SU-DHL-6 (cell line): ENCODE results near the gene SNTB2.

ENCODE experiments used
- H2AFZ ChIP-seq: fragments of 200-600 bp; sonication (generic); 2 replicates; pipeline ENCODE4 v1.6.1; 2014; ENCODE audit warnings: low read depth, mild to moderate bottlenecking, moderate library complexity, mixed read lengths, antibody characterized with exemption, low read length; ENCODE audit not compliant: severe bottlenecking
- H3F3A ChIP-seq: fragments of 200-600 bp; shearing (Covaris generic); 2 replicates; pipeline ENCODE4 v1.6.0; 2016; ENCODE audit warnings: antibody characterized with exemption, mild to moderate bottlenecking; ENCODE audit not compliant: insufficient read depth
- H3K27ac ChIP-seq: fragments of 200-600 bp; sonication (generic); 2 replicates; pipeline ENCODE4 v1.5.1; 2016; ENCODE audit warnings: low read depth, mild to moderate bottlenecking, low read length, moderate library complexity, mixed read lengths
- H3K27me3 ChIP-seq: fragments of 200-600 bp; sonication (generic), shearing (Covaris generic); 2 replicates; pipeline ENCODE4 v1.6.0; 2014; ENCODE audit warnings: mild to moderate bottlenecking, low read length
- H3K36me3 ChIP-seq: fragments of 200-600 bp; sonication (generic); 2 replicates; pipeline ENCODE4 v1.6.1; 2014; ENCODE audit warnings: mild to moderate bottlenecking, low read length, mixed read lengths
- H3K4me2 ChIP-seq: fragments of 300-600, 200-600 bp; shearing (Covaris generic), sonication (generic); 2 replicates; pipeline ENCODE4 v1.6.0; 2014; ENCODE audit warnings: low read length, low read depth, mild to moderate bottlenecking; ENCODE audit not compliant: poor library complexity, severe bottlenecking
- H3K4me3 ChIP-seq: fragments of 200-600 bp; sonication (generic); 2 replicates; pipeline ENCODE4 v1.5.1; 2014; ENCODE audit warnings: antibody characterized with exemption, low read length, mild to moderate bottlenecking, mixed read lengths; ENCODE audit not compliant: insufficient read depth, poor library complexity, severe bottlenecking
- H3K79me2 ChIP-seq: fragments of 200-600 bp; sonication (generic); 2 replicates; pipeline ENCODE4 v1.6.1; 2014; ENCODE audit warnings: mild to moderate bottlenecking, low read length, moderate library complexity; ENCODE audit not compliant: insufficient read depth
- H3K9ac ChIP-seq: fragments of 200-600 bp; sonication (generic); 2 replicates; pipeline ENCODE4 v1.7.0; 2014; ENCODE audit warnings: mild to moderate bottlenecking, low read length
- H3K9me2 ChIP-seq: fragments of 200-600 bp; sonication (generic); replicated peaks from 2 replicates; pipeline ENCODE4 v1.6.1; 2014; ENCODE audit warnings: low read length; ENCODE audit not compliant: insufficient read depth
- H3K9me3 ChIP-seq: fragments of 200-600 bp; sonication (generic); 2 replicates; pipeline ENCODE4 v1.6.1; 2014; ENCODE audit warnings: low read length, mixed read lengths; ENCODE audit not compliant: insufficient read depth
- H4K20me1 ChIP-seq: fragments of 200-600 bp; sonication (generic); 2 replicates; pipeline ENCODE4 v1.6.1; 2014; ENCODE audit warnings: low read depth, mild to moderate bottlenecking, antibody characterized with exemption, low read length, moderate library complexity, mixed read lengths
- EZH2phosphoT487 ChIP-seq: fragments of 200-600 bp; sonication (generic), shearing (Covaris generic); conservative IDR thresholded peaks from 2 replicates; pipeline ENCODE4 v1.6.1; 2018; ENCODE audit warnings: mild to moderate bottlenecking, antibody characterized with exemption, low read length, moderate library complexity, mixed read lengths
- TF ChIP-seq, protein P1 (sequence below): fragments of 200-600 bp; sonication (generic); IDR thresholded peaks from one replicate; pipeline ENCODE4 v1.5.1; 2017; ENCODE audit warnings: antibody characterized with exemption, mild to moderate bottlenecking, low read length, moderate library complexity; ENCODE audit not compliant: insufficient read depth, poor library complexity, severe bottlenecking

Gene SNTB2

DNA sequence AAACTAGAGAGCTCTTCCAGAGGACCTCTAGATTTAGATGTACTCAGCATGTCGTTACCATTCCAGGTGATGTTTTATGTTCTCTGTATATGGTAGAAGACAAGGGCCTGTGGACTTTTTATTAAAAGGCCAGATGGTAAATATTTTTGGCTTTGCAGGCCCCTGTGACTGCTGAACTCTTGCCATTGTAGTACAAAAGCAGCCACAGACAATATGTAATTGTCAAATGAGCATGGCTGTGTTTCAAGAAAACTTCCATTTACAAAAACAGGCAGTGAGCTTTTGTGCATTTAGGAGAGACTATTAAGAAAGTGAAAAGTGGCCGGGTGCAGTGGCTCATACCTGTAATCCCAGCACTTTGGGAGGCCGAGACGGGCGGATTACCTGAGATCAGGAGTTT, 157.2 kb downstream of the SNTB2 start:
- Histone ChIP-seq H3K27ac (no peak overlapping the region), H4K20me1 (no peaks in the 10 kb centered on the region), H3K4me3 (no peak overlapping the region), H3K9me3 (no peaks in the 10 kb centered on the region), H3K4me2 (no peak overlapping the region), H2AFZ (no peak overlapping the region), H3K9ac (no peak overlapping the region), H3K9me2 (no peaks in the 10 kb centered on the region), H3F3A (peaks cover 27% of the 10 kb centered on the region), H3K36me3 (peaks cover 16% of the 10 kb centered on the region), H3K79me2 (peaks cover 27% of the 10 kb centered on the region), H3K27me3 (no peaks in the 10 kb centered on the region)
- TF ChIP-seq, protein P1, sequence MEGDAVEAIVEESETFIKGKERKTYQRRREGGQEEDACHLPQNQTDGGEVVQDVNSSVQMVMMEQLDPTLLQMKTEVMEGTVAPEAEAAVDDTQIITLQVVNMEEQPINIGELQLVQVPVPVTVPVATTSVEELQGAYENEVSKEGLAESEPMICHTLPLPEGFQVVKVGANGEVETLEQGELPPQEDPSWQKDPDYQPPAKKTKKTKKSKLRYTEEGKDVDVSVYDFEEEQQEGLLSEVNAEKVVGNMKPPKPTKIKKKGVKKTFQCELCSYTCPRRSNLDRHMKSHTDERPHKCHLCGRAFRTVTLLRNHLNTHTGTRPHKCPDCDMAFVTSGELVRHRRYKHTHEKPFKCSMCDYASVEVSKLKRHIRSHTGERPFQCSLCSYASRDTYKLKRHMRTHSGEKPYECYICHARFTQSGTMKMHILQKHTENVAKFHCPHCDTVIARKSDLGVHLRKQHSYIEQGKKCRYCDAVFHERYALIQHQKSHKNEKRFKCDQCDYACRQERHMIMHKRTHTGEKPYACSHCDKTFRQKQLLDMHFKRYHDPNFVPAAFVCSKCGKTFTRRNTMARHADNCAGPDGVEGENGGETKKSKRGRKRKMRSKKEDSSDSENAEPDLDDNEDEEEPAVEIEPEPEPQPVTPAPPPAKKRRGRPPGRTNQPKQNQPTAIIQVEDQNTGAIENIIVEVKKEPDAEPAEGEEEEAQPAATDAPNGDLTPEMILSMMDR: no peak
- no peak for TF ChIP-seq EZH2phosphoT487

- Histone ChIP-seq H3F3A (peaks cover 27% of the 10 kb centered on the region), H3K27me3 (no peaks in the 10 kb centered on the region), H4K20me1 (no peaks in the 10 kb centered on the region), H3K36me3 (peaks cover 16% of the 10 kb centered on the region), H3K9me3 (no peaks in the 10 kb centered on the region), H3K27ac (no peak overlapping the region), H3K4me3 (no peak overlapping the region), H3K79me2 (peaks cover 13% of the 10 kb centered on the region), H3K4me2 (no peak overlapping the region), H3K9me2 (no peaks in the 10 kb centered on the region), H2AFZ (no peak overlapping the region), H3K9ac (no peak overlapping the region)
- TF ChIP-seq EZH2phosphoT487: no peak
- TF ChIP-seq, protein P1: no peak
Measured at GRCh38 chr16:69345923-69346322, 159.0 kb downstream of the SNTB2 start.

GRCh38 chr16:69346683-69347082, 159.7 kb downstream of the SNTB2 start:
- no peaks in the 10 kb centered on the region for H4K20me1 ChIP-seq
- no peak overlapping the region for H3K9ac ChIP-seq
- H3K27ac ChIP-seq: no peak overlapping the region
- TF ChIP-seq EZH2phosphoT487: no peak
- TF ChIP-seq, protein P1: no peak
- H3K9me3 ChIP-seq: no peaks in the 10 kb centered on the region
- peaks cover 5% of the 10 kb centered on the region for H3K79me2 ChIP-seq
- H3K4me3 ChIP-seq: no peak overlapping the region
- H3K36me3 ChIP-seq: peaks cover 16% of the 10 kb centered on the region
- no peaks in the 10 kb centered on the region for H3K9me2 ChIP-seq
- H3K27me3 ChIP-seq: no peaks in the 10 kb centered on the region
- no peak overlapping the region for H2AFZ ChIP-seq
- no peak overlapping the region for H3K4me2 ChIP-seq
- peaks cover 23% of the 10 kb centered on the region for H3F3A ChIP-seq
